Mesothelial cell of epicardium (in vitro differentiated cells): ENCODE results near the gene AMOTL1. TPM values are rescaled to one million over a fixed set of nuclear protein-coding genes. Genes with fewer than 3 reads are reported as not detected.

Source experiments
- DNase-seq, 2 experiments: peaks; one replicate each; pipeline ENCODE4 v3.0.0; 2021; ENCODE audit warnings: low spot score in 2 of 2; ENCODE audit not compliant: unreplicated experiment in 2 of 2
- H3K27ac Mint-ChIP-seq: 2 replicates; pipeline ENCODE4 v1.8.0; 2021; ENCODE audit warnings: mixed read lengths
- H3K27me3 Mint-ChIP-seq: 2 replicates; pipeline ENCODE4 v1.8.0; 2021; ENCODE audit warnings: low read depth, mixed read lengths
- H3K36me3 Mint-ChIP-seq: 2 replicates; pipeline ENCODE4 v1.8.0; 2021; ENCODE audit warnings: mixed read lengths
- H3K4me1 Mint-ChIP-seq: 2 replicates; pipeline ENCODE4 v1.8.0; 2021; ENCODE audit warnings: mixed read lengths
- H3K4me3 Mint-ChIP-seq: 2 replicates; pipeline ENCODE4 v1.8.0; 2021; ENCODE audit warnings: mild to moderate bottlenecking, moderate library complexity, mixed read lengths
- H3K9me3 Mint-ChIP-seq: 2 replicates; pipeline ENCODE4 v1.8.0; 2021; ENCODE audit warnings: mixed read lengths
- total RNA-seq: library from RNA; stranded (reverse); gene quantifications from 3 replicates; pipeline ENCODE4 v1.2.1, GENCODE V29; 2021
- TF ChIP-seq, protein P1 (sequence below): fragments of 200-600 bp; sonication (generic); IDR thresholded peaks from one replicate; pipeline ENCODE4 v1.5.0; 2021; ENCODE audit warnings: antibody characterized with exemption; ENCODE audit not compliant: unreplicated experiment

Gene AMOTL1
- total RNA-seq, 1 donor from 2014 or later = 77.8 TPM

DNA sequence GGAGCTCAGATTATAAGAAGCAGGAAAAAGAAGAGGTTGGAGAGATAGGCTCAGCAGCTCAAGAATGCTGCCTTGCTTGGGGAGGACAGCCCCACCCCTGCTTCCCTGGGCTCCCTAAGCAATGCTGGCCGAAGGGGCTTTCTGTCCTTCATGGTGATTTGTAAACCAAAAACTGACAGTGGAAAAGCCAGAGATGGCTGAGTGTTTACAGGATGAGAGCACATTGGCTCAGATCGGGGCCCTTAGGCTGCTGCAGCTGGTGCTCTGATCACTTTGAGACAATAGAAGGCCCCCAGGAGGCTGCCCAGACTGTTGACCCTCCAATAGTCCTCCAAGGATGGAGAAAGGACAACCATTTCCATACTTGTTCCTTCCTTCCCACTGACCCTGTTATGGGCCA, 28.8 kb upstream of the AMOTL1 start:
- Mint-ChIP-seq H3K27me3 (no peaks in the 10 kb centered on the region), H3K27ac (no peak overlapping the region), H3K4me3 (no peak overlapping the region), H3K4me1 (peaks cover 22% of the 10 kb centered on the region), H3K36me3 (no peaks in the 10 kb centered on the region), H3K9me3 (no peaks in the 10 kb centered on the region)
- TF ChIP-seq, protein P1, sequence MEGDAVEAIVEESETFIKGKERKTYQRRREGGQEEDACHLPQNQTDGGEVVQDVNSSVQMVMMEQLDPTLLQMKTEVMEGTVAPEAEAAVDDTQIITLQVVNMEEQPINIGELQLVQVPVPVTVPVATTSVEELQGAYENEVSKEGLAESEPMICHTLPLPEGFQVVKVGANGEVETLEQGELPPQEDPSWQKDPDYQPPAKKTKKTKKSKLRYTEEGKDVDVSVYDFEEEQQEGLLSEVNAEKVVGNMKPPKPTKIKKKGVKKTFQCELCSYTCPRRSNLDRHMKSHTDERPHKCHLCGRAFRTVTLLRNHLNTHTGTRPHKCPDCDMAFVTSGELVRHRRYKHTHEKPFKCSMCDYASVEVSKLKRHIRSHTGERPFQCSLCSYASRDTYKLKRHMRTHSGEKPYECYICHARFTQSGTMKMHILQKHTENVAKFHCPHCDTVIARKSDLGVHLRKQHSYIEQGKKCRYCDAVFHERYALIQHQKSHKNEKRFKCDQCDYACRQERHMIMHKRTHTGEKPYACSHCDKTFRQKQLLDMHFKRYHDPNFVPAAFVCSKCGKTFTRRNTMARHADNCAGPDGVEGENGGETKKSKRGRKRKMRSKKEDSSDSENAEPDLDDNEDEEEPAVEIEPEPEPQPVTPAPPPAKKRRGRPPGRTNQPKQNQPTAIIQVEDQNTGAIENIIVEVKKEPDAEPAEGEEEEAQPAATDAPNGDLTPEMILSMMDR = no peak
- no peak for DNase-seq

DNA sequence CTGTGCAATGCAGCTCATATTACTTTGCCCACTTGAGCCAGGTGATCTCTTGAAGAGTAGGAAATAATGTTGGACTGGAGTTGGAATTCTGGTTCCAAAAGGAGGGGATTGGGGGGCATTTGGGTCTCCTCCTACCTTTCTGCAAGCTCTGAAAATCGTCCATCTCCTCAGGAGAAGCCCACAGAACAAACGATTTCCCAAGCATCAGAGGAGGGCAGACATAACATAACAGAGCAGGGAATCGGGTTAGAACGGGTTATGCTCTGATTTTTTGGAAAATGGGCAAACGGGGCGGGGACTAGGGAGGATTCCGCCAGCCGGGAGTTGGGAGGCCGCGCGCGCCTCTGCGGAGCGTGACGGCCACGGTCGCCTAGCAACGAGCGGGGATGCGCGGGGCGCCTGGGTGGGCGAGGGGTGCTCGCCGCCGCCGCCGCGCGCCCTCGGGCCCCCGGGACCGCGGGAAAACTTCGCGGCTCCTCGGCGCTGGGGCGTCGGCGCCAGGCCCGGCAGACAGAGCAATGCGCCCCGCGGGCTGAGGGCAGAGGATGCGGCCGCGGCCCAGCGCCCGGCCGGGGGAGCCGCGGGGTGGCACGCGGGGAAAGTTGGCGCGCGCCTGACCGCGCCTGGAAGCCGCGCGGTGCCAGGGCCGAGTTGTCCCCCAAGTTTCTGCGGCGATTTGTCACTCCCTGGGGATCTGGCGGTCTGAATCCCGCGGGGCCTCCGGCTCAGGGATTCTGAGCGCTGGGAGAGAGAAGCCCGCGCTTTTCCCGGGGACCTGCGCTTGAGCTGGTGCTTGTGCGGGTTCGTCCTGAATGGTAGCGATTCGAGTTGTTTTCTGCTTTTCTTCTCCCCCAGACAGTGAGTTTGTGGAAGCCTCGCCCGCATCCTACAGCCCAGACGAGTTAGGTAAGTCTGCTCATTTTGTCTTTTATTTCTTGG, 27.8 kb upstream of the AMOTL1 start:
- peak; percentile 57 to 69 for DNase-seq

DNA sequence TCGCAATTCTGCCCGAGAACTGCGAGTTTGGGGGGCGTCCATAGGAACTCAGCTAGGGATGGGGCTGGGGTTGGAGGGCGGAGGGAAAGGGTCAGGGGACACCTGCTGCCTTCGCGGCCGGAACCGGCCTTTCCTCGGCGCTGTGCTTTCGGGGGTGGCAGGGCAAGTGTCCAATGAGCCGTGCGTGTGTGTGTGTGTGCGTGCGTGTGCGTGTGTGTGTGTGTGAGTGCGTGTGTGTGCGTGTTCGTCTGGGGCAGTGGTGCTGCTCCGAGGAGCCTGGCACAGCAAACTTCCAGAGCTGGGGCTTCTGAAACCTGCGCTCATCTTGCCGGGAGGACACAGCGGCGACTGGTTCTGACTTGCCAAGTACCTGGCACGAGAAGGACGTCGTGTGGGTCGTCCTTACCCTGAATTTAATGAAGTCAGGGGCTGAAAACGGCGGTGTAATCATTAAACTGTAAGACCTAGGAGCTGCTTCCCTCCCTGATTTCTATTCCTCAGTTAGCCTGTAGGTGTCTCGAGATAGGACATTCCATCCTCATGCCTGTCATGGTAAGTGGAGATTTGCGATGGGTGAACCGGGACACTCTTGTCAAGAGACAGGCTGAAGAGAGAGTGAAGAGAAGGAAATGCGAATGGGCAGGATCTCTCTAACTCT, 27.0 kb upstream of the AMOTL1 start:
- Mint-ChIP-seq H3K27me3 (no peaks in the 10 kb centered on the region), H3K4me3 (peak overlapping the region; percentile 71), H3K36me3 (no peaks in the 10 kb centered on the region), H3K9me3 (no peaks in the 10 kb centered on the region), H3K4me1 (peaks cover 15% of the 10 kb centered on the region), H3K27ac (peak overlapping the region; percentile 65)
- DNase-seq = peak in 1 of 2 experiments; percentile 47
- TF ChIP-seq, protein P1 = peak; percentile 32

More for the DNA sequence above, 27.8 kb upstream of the AMOTL1 start:
- TF ChIP-seq, protein P1 = no peak
- peaks cover 17% of the 10 kb centered on the region for H3K4me1 Mint-ChIP-seq
- H3K9me3 Mint-ChIP-seq = no peaks in the 10 kb centered on the region
- no peaks in the 10 kb centered on the region for H3K27me3 Mint-ChIP-seq
- no peaks in the 10 kb centered on the region for H3K36me3 Mint-ChIP-seq
- H3K27ac Mint-ChIP-seq = peak overlapping the region; percentile 65
- peak overlapping the region; percentile 71 for H3K4me3 Mint-ChIP-seq

DNA sequence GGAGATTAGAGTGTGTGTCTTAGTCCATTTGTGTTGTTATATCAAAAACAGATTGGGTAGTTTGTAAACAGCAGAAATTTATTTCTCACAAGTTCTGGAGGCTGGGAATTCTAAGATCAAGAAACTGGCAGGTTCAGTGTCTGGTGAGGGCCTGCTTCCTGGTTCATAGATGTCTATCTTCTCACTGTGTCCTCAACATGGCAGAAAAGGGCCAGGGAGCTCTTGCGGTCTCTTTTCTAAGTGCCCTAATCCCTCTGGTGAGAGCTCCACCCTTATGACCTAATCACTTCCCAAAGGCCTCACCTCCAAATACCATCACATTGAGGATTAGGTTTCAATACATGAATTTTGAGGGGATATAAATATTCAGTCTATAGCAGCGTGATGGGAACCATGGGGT, 25.5 kb upstream of the AMOTL1 start:
- Mint-ChIP-seq H3K4me3 (no peak overlapping the region), H3K27me3 (no peaks in the 10 kb centered on the region), H3K27ac (no peak overlapping the region), H3K36me3 (no peaks in the 10 kb centered on the region), H3K9me3 (no peaks in the 10 kb centered on the region), H3K4me1 (peaks cover 24% of the 10 kb centered on the region)
- TF ChIP-seq, protein P1 = no peak
- DNase-seq = no peak

DNA sequence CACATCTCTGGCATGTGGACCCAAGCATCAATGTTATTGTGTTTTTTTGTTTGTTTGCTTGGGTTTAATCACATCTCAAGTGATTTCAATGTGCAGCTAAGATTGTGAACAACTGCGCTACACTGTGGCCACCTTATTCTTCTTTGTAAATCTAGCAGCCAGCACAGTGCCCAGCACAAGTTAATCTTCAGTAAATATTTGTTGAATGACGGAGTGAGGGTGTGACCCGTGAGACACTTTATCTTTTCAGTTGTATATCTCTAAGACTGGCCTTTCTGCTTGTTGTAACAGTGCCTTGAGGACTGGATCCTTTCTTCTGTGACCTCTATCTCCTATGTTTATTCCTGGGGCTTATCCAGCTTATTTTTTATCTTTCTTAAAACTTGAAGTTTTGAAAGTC, 21.4 kb upstream of the AMOTL1 start:
- Mint-ChIP-seq H3K27me3 (no peaks in the 10 kb centered on the region), H3K36me3 (no peaks in the 10 kb centered on the region), H3K9me3 (no peaks in the 10 kb centered on the region), H3K4me1 (peaks cover 21% of the 10 kb centered on the region), H3K27ac (no peak overlapping the region), H3K4me3 (no peak overlapping the region)
- TF ChIP-seq, protein P1 = no peak
- no peak for DNase-seq
